Epithelial cell of esophagus (primary cell): Measurements from ENCODE around the gene MAPRE2.

Experiments used
- DNase-seq: peaks from one replicate; pipeline ENCODE4 v3.0.0; 2010; ENCODE audit warnings: low read depth
- H3K4me3 ChIP-seq: 2 replicates; pipeline ENCODE4 v1.5.1; 2011; ENCODE audit warnings: mild to moderate bottlenecking, low read length, control low read depth
- TF ChIP-seq, protein P1 (sequence below): IDR thresholded peaks from 2 replicates; pipeline ENCODE4 v1.5.1; 2011; ENCODE audit warnings: low read depth, mild to moderate bottlenecking, low read length, control low read depth, inconsistent platforms; ENCODE audit not compliant: insufficient read depth; ENCODE audit errors: missing control alignments

The MAPRE2 gene

DNA sequence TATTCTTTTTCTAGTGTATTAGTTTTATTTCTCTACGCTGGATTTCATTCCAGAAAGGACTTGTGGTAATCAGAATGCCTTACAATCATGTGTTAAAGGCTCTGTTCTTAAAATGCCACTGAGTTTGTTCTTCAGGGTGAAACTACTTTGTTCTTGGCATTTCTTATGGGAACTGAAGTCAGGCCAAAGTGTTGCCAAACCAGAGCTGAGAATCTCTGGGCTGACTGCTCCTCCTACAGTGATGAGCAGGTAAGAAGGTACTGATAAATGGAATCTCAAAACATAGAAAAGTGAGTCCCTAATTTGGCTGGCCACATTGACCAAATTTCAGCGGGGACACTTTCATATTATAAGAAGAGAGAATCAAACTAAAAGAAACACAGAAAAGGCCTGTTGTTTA is 144.6 kb downstream of the MAPRE2 start:
- DNase-seq: peak; percentile 3
- TF ChIP-seq, protein P1, sequence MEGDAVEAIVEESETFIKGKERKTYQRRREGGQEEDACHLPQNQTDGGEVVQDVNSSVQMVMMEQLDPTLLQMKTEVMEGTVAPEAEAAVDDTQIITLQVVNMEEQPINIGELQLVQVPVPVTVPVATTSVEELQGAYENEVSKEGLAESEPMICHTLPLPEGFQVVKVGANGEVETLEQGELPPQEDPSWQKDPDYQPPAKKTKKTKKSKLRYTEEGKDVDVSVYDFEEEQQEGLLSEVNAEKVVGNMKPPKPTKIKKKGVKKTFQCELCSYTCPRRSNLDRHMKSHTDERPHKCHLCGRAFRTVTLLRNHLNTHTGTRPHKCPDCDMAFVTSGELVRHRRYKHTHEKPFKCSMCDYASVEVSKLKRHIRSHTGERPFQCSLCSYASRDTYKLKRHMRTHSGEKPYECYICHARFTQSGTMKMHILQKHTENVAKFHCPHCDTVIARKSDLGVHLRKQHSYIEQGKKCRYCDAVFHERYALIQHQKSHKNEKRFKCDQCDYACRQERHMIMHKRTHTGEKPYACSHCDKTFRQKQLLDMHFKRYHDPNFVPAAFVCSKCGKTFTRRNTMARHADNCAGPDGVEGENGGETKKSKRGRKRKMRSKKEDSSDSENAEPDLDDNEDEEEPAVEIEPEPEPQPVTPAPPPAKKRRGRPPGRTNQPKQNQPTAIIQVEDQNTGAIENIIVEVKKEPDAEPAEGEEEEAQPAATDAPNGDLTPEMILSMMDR: no peak
- H3K4me3 ChIP-seq: no peak overlapping the region

DNA sequence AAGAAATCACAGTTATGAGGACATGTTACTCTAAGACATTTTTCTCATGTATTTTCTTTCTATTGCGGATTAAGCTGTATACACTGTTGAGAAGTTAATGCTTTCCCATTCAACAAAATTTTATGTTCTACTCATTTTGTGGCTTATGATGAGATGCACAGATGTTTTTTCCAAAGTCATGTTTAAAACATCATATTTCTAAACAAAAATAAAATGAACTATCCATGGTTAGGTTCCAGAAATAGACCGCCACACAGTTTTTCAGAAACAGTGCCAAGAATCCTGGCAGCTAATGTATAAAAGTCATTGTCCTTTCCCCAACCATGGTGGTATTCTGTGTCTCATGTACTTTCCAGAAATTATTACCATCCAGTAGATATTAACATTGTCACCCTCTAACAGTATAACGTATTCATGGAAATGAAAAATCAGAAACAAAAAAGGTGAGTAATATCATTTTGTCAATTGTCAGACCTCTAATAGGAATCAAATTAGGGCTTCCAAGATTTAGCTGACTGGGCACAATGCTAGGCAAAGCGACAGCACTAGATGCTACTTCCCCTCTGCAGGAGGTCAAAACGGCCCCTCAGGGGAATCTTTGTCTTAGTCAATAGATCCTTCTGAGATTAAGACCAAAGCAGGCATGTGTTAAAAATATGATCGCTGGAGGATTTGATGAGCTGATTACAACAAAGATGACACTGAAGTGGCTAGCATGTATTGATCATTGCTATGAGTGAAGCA is 145.2 kb downstream of the MAPRE2 start:
- no peak overlapping the region for H3K4me3 ChIP-seq
- DNase-seq: no peak
- TF ChIP-seq, protein P1: no peak

GRCh38 chr18:35189510-35189909 is 148.3 kb downstream of the MAPRE2 start:
- TF ChIP-seq, protein P1: no peak
- no peak for DNase-seq
- no peak overlapping the region for H3K4me3 ChIP-seq

DNA sequence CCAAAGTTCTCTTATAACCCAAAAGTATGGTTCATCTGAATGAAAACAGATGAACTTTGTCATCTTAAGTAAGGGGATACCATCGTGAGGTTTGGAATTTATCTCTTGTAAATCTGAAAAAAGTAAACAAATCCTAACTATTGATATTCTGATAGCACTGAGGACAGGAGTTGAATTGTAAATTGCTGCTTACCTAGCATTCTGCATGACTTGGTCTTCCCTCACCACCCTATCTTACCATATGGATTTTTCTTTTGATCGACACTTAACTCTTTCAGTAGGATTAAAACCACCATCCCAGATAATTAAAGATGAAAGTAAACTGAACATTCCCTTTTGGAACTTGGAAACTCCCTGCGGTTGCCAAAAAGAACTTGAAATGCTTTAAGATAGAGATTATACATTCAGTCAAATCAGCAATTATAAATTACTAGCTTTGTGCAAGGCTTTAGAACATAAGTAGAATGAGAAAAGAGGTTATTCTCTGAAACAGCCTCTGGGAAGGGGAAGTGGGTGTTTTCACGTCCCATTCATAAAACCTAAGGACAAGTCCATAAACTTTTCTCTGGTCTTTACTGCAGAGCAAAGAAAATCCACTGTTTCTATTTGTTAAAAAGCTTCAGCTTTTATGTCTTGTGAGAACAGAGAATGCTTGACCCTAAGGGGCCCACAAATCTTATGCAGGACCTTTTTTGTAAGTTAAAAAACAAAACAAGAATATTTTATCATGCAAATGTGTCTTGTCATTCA is 149.9 kb downstream of the MAPRE2 start:
- no peak overlapping the region for H3K4me3 ChIP-seq
- DNase-seq: no peak
- TF ChIP-seq, protein P1: no peak

- TF ChIP-seq, protein P1: no peak
- DNase-seq: no peak
Observed at GRCh38 chr18:35191698-35192025, 150.4 kb downstream of the MAPRE2 start.

DNA sequence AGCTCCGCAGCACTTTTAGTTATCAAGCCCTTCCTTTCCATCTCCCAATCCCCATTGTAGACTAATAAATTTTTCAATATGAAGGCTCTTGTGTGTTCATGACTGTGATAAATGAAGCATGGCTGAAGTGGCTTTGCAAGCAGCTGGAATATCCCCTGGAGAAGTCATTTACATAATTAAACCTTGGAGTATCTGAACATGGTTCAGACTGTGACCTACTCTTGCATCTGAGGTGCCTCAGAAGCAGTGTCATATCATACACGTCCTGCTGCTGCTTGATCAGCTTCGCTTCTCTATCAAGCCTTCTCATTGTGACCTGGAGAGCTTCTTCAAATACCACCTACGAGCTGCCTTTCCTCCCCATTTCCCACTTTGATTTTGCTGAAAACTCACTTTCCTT is 151.2 kb downstream of the MAPRE2 start:
- TF ChIP-seq, protein P1: no peak
- DNase-seq: no peak
- no peak overlapping the region for H3K4me3 ChIP-seq

More at GRCh38 chr18:35191698-35192025, 150.4 kb downstream of the MAPRE2 start:
- no peak overlapping the region for H3K4me3 ChIP-seq
